GM12878 (cell line): ENCODE results near the gene UQCR10. TPM values are rescaled to one million over a fixed set of nuclear protein-coding genes. Genes with fewer than 3 reads are reported as not detected.

Source experiments
- ATAC-seq: fragments of 200-7000 bp; cut with Tn5 transposase; 3 replicates; pipeline ENCODE4 v1.9.1; 2020; ENCODE audit warnings: mild to moderate bottlenecking, moderate library complexity
- BruUV-seq: library from RNA; stranded (reverse); fragments of 400-500 nt; replicated peaks from 2 replicates; lab custom pipeline; 2021; lab: Mats Ljungman, UMichigan
- CTCF ChIA-PET: fragments of 300-600 bp; sonication (Branson Sonifier 250); formaldehyde crosslinking; extraction: SDS; loops from one replicate; lab custom pipeline; 2021; ENCODE audit warnings: inconsistent platforms; lab: Yijun Ruan, JAX
- POLR2A ChIA-PET: fragments of 350-600 bp; formaldehyde crosslinking; extraction: SDS; loops from one replicate; lab custom pipeline; 2021; ENCODE audit warnings: inconsistent platforms; lab: Charles Lee
- RAD21 ChIA-PET: fragments of 300-600 bp; sonication (Branson Sonifier 250); formaldehyde crosslinking; loops from one replicate; lab custom pipeline; 2023; ENCODE audit warnings: antibody characterized with exemption; ENCODE audit not compliant: unreplicated experiment; lab: Charles Lee
- SMC1A ChIA-PET: fragments of 300-600 bp; sonication (Branson Sonifier 250); formaldehyde crosslinking; loops from one replicate; lab custom pipeline; 2023; ENCODE audit not compliant: unreplicated experiment, uncharacterized antibody; lab: Charles Lee
- DNase-seq: peaks from one replicate; pipeline ENCODE4 v3.0.0-alpha.2; 2011; ENCODE audit warnings: low read depth, low spot score
- FAIRE-seq: peaks from 3 replicates; lab custom pipeline; 2011; peaks lifted over from hg19 to GRCh38; lab: Jason Lieb, UNC
- H2AFZ ChIP-seq: 2 replicates; pipeline ENCODE4 v1.6.0; 2011; ENCODE audit warnings: low read depth, low read length, control low read depth; ENCODE audit not compliant: control insufficient read depth
- H3K27ac ChIP-seq: 2 replicates; pipeline ENCODE4 v1.5.1; 2011; ENCODE audit warnings: control low read depth; ENCODE audit not compliant: control insufficient read depth, insufficient read depth
- H3K27me3 ChIP-seq, 2 experiments: replicated peaks in 1 of 2; 2 replicates each; pipeline versions ENCODE4 v1.6.0 to v1.6.1; 2011; ENCODE audit warnings: low read length in 1 of 2; ENCODE audit not compliant: control insufficient read depth in 2 of 2, insufficient read depth in 2 of 2
- H3K36me3 ChIP-seq, 2 experiments: 2 replicates each; pipeline ENCODE4 v1.5.1; 2011; ENCODE audit warnings: low read length in 1 of 2; ENCODE audit not compliant: control insufficient read depth in 2 of 2, insufficient read depth in 2 of 2
- H3K4me1 ChIP-seq: 2 replicates; pipeline ENCODE4 v1.6.1; 2011; ENCODE audit warnings: mild to moderate bottlenecking, low read length, moderate library complexity, mixed read lengths; ENCODE audit not compliant: control insufficient read depth, insufficient read depth
- H3K4me2 ChIP-seq: 2 replicates; pipeline ENCODE4 v1.6.0; 2011; ENCODE audit warnings: control low read depth; ENCODE audit not compliant: control insufficient read depth, insufficient read depth
- H3K4me3 ChIP-seq: fragments of 200-600 bp; sonication (generic); 2 replicates; pipeline ENCODE4 v1.5.1; 2016
- H3K79me2 ChIP-seq: 2 replicates; pipeline ENCODE4 v1.6.0; 2011; ENCODE audit warnings: low read length; ENCODE audit not compliant: control insufficient read depth, insufficient read depth
- H3K9ac ChIP-seq: 2 replicates; pipeline ENCODE4 v1.8.0; 2011; ENCODE audit warnings: low read length, control low read depth, mixed read lengths; ENCODE audit not compliant: control insufficient read depth, insufficient read depth
- H3K9me3 ChIP-seq: replicated peaks from 3 replicates; pipeline ENCODE4 v1.5.1; 2011; ENCODE audit warnings: mild to moderate bottlenecking, low read length; ENCODE audit not compliant: control insufficient read depth, insufficient read depth
- H4K20me1 ChIP-seq: 2 replicates; pipeline ENCODE4 v1.6.0; 2011; ENCODE audit not compliant: control insufficient read depth, insufficient read depth
- DPF2 ChIP-seq: fragments of 450-650 bp; IDR thresholded peaks from 2 replicates; pipeline ENCODE4 v1.6.1; 2017; ENCODE audit warnings: mild to moderate bottlenecking
- EGR1 ChIP-seq, 2 experiments: IDR thresholded peaks; 1 replicate in 1 of 2; 2 replicates in 1 of 2; pipeline ENCODE4 v1.6.1; 2011 to 2012; ENCODE audit warnings: low read depth in 2 of 2, low read length in 2 of 2, borderline replicate concordance in 1 of 2, mild to moderate bottlenecking in 1 of 2, moderate library complexity in 1 of 2
- KLF5 ChIP-seq: fragments of 450-650 bp; IDR thresholded peaks from 2 replicates; pipeline ENCODE4 v1.6.1; 2014; ENCODE audit warnings: mild to moderate bottlenecking; ENCODE audit not compliant: partially characterized antibody
- MXI1 ChIP-seq: fragments of 150-350 bp; IDR thresholded peaks from 2 replicates; pipeline ENCODE4 v1.6.1; 2011; ENCODE audit warnings: low read depth, mild to moderate bottlenecking, inconsistent platforms, low read length, improper control_type of control experiment
- NFXL1 ChIP-seq: fragments of 450-650 bp; IDR thresholded peaks from 2 replicates; pipeline ENCODE4 v1.6.1; 2017; ENCODE audit warnings: antibody characterized with exemption, mild to moderate bottlenecking, borderline replicate concordance
- NR2C1 ChIP-seq: fragments of 450-650 bp; IDR thresholded peaks from 2 replicates; pipeline ENCODE4 v1.6.1; 2017; ENCODE audit warnings: antibody characterized with exemption, mild to moderate bottlenecking, moderate library complexity
- NR2F1 ChIP-seq: fragments of 450-650 bp; conservative IDR thresholded peaks from 2 replicates; pipeline ENCODE4 v1.6.1; 2017; ENCODE audit warnings: mild to moderate bottlenecking
- SIX5 ChIP-seq: IDR thresholded peaks from 2 replicates; pipeline ENCODE4 v1.6.1; 2011; ENCODE audit warnings: mild to moderate bottlenecking, low read depth, low read length, moderate library complexity; ENCODE audit not compliant: severe bottlenecking
- SMAD1 ChIP-seq: fragments of 450-650 bp; IDR thresholded peaks from 2 replicates; pipeline ENCODE4 v1.6.1; 2018; ENCODE audit warnings: mild to moderate bottlenecking, low read depth; ENCODE audit not compliant: partially characterized antibody
- SMC3 ChIP-seq: IDR thresholded peaks from 2 replicates; pipeline ENCODE4 v1.6.1; 2011; ENCODE audit warnings: low read length, improper control_type of control experiment, borderline replicate concordance
- ZNF207 ChIP-seq: fragments of 450-650 bp; IDR thresholded peaks from 2 replicates; pipeline ENCODE4 v1.6.1; 2014; ENCODE audit warnings: antibody characterized with exemption, mild to moderate bottlenecking, borderline replicate concordance
- ZNF217 ChIP-seq: fragments of 450-650 bp; IDR thresholded peaks from 2 replicates; pipeline ENCODE4 v1.6.1; 2017; ENCODE audit warnings: antibody characterized with exemption, mild to moderate bottlenecking
- ZNF274 ChIP-seq: IDR thresholded peaks from one replicate; pipeline ENCODE4 v1.8.0; 2011; ENCODE audit not compliant: insufficient read length, insufficient read depth
- WGBS: methylation state at CpG from one replicate; pipeline ENCODE4 v1.1.6; 2016; ENCODE audit warnings: low lambda C conversion rate; ENCODE audit not compliant: insufficient replicate concordance, insufficient coverage; ENCODE audit errors: missing lambda C conversion rate; 5-methylcytosine and 5-hydroxymethylcytosine counted together
- in situ Hi-C: fragments of 300-500 bp; cut with MboI; formaldehyde crosslinking; loops from 9 replicates; pipeline ENCODE4 v1.14.3; 2018; ENCODE audit warnings: mixed read lengths
- intact Hi-C: fragments of 100-400 bp; cut with micrococcal nuclease; formaldehyde crosslinking; loops from one replicate; pipeline ENCODE4 v1.14.2; 2022; ENCODE audit not compliant: unreplicated experiment
- polyA plus RNA-seq, 11 experiments: library from polyadenylated mRNA; depleted of rRNA in 4 of 11; unstranded in 6 of 11; stranded (reverse) in 5 of 11; fragments of >200 nt; fragmentation: Nextera tagmentation in 4 of 11; fragmentation: Illumina TruSeq in 1 of 11; extraction: Ambion mirVana in 4 of 11; extraction: Trizol in 1 of 11; gene quantifications; 1 replicate in 1 of 11; 2 replicates in 10 of 11; pipeline versions ENCODE4 v1.2.1 to v1.2.3, GENCODE V29; 2011 to 2016; ENCODE audit warnings: inconsistent platforms in 2 of 11, missing spikeins in 2 of 11, low read depth in 1 of 11
- total RNA-seq, 4 experiments: library from RNA; depleted of rRNA in 3 of 4; stranded (reverse); fragments of >200 nt in 3 of 4; fragmentation: Illumina TruSeq in 1 of 4; extraction: Trizol in 1 of 4; gene quantifications; 2 replicates each; pipeline versions ENCODE4 v1.2.1 to v1.2.3, GENCODE V29; 2013 to 2021
- TF ChIP-seq, protein P1 (sequence below): fragments of 450-650 bp; IDR thresholded peaks from 2 replicates; pipeline ENCODE4 v1.6.1; 2018; ENCODE audit warnings: borderline replicate concordance, mild to moderate bottlenecking; ENCODE audit not compliant: partially characterized antibody
- TF ChIP-seq, protein P2 (sequence below): IDR thresholded peaks from 2 replicates; pipeline ENCODE4 v1.6.1; 2012; ENCODE audit warnings: low read depth, low read length, improper control_type of control experiment
- TF ChIP-seq, protein P3 (sequence below): IDR thresholded peaks from 2 replicates; pipeline ENCODE4 v1.6.1; 2012; ENCODE audit warnings: low read depth, low read length, improper control_type of control experiment
- TF ChIP-seq, protein P4 (sequence below): IDR thresholded peaks from 2 replicates; pipeline ENCODE4 v1.6.1; 2011; ENCODE audit warnings: borderline replicate concordance, low read depth, mild to moderate bottlenecking, moderate library complexity, mixed read lengths, low read length; ENCODE audit not compliant: insufficient read depth; ENCODE audit errors: extremely low read length
- TF ChIP-seq, protein P5 (sequence below): IDR thresholded peaks from 2 replicates; pipeline ENCODE4 v1.6.1; 2012; ENCODE audit warnings: low read depth, low read length, improper control_type of control experiment

UQCR10 gene
- total and polyA plus RNA-seq, 10 of the 15 experiments (the other 5 are each of a cell fraction or from before 2014, with no cell fraction given) = 144 to 1,021 (median 214) TPM

DNA sequence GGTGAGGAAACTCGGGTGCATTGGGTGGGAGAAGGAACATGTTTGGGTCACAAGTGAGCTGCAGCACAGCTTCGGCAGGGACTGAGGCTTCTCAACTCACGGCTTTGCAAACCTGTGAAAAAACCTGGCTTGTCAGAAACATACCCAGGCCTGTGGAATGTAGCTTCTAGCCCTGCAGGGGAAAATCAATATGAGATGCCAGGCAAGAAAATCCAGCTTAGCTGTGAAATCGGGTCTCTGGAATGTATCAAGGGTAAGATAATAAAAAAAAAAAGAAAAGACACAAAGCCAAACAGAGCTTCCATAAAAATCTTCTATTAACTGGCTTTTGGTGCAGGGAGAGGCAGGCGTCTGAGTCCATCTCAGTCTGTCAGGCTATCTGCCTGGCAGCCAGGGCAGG lies 28.5 kb downstream of the UQCR10 start:
- no peak for DNase-seq
- intact Hi-C loops = no loop called here
- H3K4me2 ChIP-seq = no peak overlapping the region
- 99% methylated on average over 5 of the region's 5 CpGs for WGBS
- H3K27ac ChIP-seq = no peak overlapping the region
- no peak for FAIRE-seq
- ATAC-seq = no peak
- POLR2A ChIA-PET = interaction anchor here (1.5 to 2.0 kb wide), 2 partner anchors 26 to 43 kb away, joined by 5 read pairs; partner anchors contain the start of gene ASCC2
- no peak overlapping the region for H2AFZ ChIP-seq
- no peak overlapping the region for H3K4me3 ChIP-seq
- TF ChIP-seq SIX5 (no peak), ZNF217 (no peak), SMAD1 (no peak), KLF5 (no peak), EGR1 (IDR thresholded peaks at IDR 0.05; ENCODE audit: borderline replicate concordance in 1 of 2, low read depth in 2 of 2, low read length in 2 of 2) (no peak), NR2F1 (no peak), NR2C1 (no peak), NFXL1 (no peak), ZNF274 (no peak), SMC3 (no peak), MXI1 (no peak), ZNF207 (no peak), DPF2 (no peak)
- TF ChIP-seq, protein P1, sequence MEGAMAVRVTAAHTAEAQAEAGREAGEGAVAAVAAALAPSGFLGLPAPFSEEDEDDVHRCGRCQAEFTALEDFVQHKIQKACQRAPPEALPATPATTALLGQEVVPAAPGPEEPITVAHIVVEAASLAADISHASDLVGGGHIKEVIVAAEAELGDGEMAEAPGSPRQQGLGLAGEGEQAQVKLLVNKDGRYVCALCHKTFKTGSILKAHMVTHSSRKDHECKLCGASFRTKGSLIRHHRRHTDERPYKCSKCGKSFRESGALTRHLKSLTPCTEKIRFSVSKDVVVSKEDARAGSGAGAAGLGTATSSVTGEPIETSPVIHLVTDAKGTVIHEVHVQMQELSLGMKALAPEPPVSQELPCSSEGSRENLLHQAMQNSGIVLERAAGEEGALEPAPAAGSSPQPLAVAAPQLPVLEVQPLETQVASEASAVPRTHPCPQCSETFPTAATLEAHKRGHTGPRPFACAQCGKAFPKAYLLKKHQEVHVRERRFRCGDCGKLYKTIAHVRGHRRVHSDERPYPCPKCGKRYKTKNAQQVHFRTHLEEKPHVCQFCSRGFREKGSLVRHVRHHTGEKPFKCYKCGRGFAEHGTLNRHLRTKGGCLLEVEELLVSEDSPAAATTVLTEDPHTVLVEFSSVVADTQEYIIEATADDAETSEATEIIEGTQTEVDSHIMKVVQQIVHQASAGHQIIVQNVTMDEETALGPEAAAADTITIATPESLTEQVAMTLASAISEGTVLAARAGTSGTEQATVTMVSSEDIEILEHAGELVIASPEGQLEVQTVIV = no peak
- TF ChIP-seq, protein P2, sequence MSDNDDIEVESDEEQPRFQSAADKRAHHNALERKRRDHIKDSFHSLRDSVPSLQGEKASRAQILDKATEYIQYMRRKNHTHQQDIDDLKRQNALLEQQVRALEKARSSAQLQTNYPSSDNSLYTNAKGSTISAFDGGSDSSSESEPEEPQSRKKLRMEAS = no peak
- TF ChIP-seq, protein P3, sequence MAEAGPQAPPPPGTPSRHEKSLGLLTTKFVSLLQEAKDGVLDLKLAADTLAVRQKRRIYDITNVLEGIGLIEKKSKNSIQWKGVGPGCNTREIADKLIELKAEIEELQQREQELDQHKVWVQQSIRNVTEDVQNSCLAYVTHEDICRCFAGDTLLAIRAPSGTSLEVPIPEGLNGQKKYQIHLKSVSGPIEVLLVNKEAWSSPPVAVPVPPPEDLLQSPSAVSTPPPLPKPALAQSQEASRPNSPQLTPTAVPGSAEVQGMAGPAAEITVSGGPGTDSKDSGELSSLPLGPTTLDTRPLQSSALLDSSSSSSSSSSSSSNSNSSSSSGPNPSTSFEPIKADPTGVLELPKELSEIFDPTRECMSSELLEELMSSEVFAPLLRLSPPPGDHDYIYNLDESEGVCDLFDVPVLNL = no peak
- TF ChIP-seq, protein P4, sequence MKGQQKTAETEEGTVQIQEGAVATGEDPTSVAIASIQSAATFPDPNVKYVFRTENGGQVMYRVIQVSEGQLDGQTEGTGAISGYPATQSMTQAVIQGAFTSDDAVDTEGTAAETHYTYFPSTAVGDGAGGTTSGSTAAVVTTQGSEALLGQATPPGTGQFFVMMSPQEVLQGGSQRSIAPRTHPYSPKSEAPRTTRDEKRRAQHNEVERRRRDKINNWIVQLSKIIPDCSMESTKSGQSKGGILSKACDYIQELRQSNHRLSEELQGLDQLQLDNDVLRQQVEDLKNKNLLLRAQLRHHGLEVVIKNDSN = no peak
- TF ChIP-seq, protein P5, sequence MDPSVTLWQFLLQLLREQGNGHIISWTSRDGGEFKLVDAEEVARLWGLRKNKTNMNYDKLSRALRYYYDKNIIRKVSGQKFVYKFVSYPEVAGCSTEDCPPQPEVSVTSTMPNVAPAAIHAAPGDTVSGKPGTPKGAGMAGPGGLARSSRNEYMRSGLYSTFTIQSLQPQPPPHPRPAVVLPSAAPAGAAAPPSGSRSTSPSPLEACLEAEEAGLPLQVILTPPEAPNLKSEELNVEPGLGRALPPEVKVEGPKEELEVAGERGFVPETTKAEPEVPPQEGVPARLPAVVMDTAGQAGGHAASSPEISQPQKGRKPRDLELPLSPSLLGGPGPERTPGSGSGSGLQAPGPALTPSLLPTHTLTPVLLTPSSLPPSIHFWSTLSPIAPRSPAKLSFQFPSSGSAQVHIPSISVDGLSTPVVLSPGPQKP = no peak
- no peaks in the 10 kb centered on the region for H3K9me3 ChIP-seq
- RAD21 ChIA-PET = interaction anchor here (0.7 to 1.0 kb wide), 2 partner anchors 28 to 209 kb away, joined by 3 read pairs; no protein-coding TSS in a partner anchor
- H4K20me1 ChIP-seq = no peaks in the 10 kb centered on the region
- H3K36me3 ChIP-seq = peaks cover 15 to 23% of the 10 kb centered on the region in 2 experiments; a peak in 3 of 4 replicates
- in situ Hi-C loops = no loop called here
- no peaks in the 10 kb centered on the region for H3K79me2 ChIP-seq
- no peak overlapping the region for H3K9ac ChIP-seq
- H3K4me1 ChIP-seq = peaks cover 27% of the 10 kb centered on the region
- BruUV-seq = no TSS peak
- SMC1A ChIA-PET = interaction anchor here (1.1 to 1.6 kb wide), 3 partner anchors 11 to 209 kb away, joined by 3 to 6 read pairs (median 3); no protein-coding TSS in a partner anchor
- CTCF ChIA-PET = interaction anchor here (0.6 kb wide), 2 partner anchors 236 to 689 kb away, joined by 3 read pairs; no protein-coding TSS in a partner anchor
- no peaks in the 10 kb centered on the region for H3K27me3 ChIP-seq
